Activated gamma-delta T cell treated with anti-CD3 and anti-CD28 coated beads, Interleukin-2, amount 50 U/mL, for 16 hours (primary cell): Measurements from ENCODE around the gene KCTD1.

Source experiments
- DNase-seq: peaks from one replicate; pipeline ENCODE4 v3.0.0-alpha.2; 2020; ENCODE audit warnings: low read depth

The KCTD1 gene

GRCh38 chr18:26521617-26522016 lies 26.7 kb downstream of the KCTD1 start:
- DNase-seq = no peak

GRCh38 chr18:26520974-26521373 lies 27.4 kb downstream of the KCTD1 start:
- DNase-seq = no peak

- DNase-seq = no peak
These were observed 29.2 kb downstream of the KCTD1 start for GRCh38 chr18:26519114-26519513.

GRCh38 chr18:26516964-26517363 lies 31.4 kb downstream of the KCTD1 start:
- DNase-seq = no peak

- no peak for DNase-seq
These were observed 32.5 kb downstream of the KCTD1 start for GRCh38 chr18:26515643-26516487.

GRCh38 chr18:26511339-26512071 lies 36.8 kb downstream of the KCTD1 start:
- no peak for DNase-seq

- no peak for DNase-seq
These were observed 38.0 kb downstream of the KCTD1 start for GRCh38 chr18:26510337-26510736.

- no peak for DNase-seq
These were observed 42.3 kb downstream of the KCTD1 start for GRCh38 chr18:26506012-26506411.

- DNase-seq = no peak
These were observed 43.5 kb downstream of the KCTD1 start for GRCh38 chr18:26504831-26505230.

GRCh38 chr18:26503382-26503781 lies 45.0 kb downstream of the KCTD1 start:
- no peak for DNase-seq

GRCh38 chr18:26502823-26503222 lies 45.5 kb downstream of the KCTD1 start:
- DNase-seq = no peak

GRCh38 chr18:26497866-26498265 lies 50.5 kb downstream of the KCTD1 start:
- DNase-seq = no peak

- DNase-seq = no peak
These were observed 51.8 kb downstream of the KCTD1 start for GRCh38 chr18:26496528-26496927.

- no peak for DNase-seq
These were observed 53.1 kb downstream of the KCTD1 start for GRCh38 chr18:26495287-26495686.

GRCh38 chr18:26493021-26493420 lies 55.3 kb downstream of the KCTD1 start:
- DNase-seq = no peak

GRCh38 chr18:26491194-26491816 lies 57.0 kb downstream of the KCTD1 start:
- DNase-seq = no peak

- DNase-seq = no peak
These were observed 58.5 kb downstream of the KCTD1 start for GRCh38 chr18:26489881-26490280.

GRCh38 chr18:26489191-26489590 lies 59.2 kb downstream of the KCTD1 start:
- DNase-seq = no peak

GRCh38 chr18:26488417-26489009 lies 59.8 kb downstream of the KCTD1 start:
- DNase-seq = no peak

GRCh38 chr18:26487437-26487836 lies 60.9 kb downstream of the KCTD1 start:
- no peak for DNase-seq

- DNase-seq = no peak
These were observed 64.7 kb downstream of the KCTD1 start for GRCh38 chr18:26483633-26484032.

- DNase-seq = no peak
These were observed 65.8 kb downstream of the KCTD1 start for GRCh38 chr18:26482569-26482968.
